ENCODE measurements around the gene PPM1K.

PPM1K gene

DNA sequence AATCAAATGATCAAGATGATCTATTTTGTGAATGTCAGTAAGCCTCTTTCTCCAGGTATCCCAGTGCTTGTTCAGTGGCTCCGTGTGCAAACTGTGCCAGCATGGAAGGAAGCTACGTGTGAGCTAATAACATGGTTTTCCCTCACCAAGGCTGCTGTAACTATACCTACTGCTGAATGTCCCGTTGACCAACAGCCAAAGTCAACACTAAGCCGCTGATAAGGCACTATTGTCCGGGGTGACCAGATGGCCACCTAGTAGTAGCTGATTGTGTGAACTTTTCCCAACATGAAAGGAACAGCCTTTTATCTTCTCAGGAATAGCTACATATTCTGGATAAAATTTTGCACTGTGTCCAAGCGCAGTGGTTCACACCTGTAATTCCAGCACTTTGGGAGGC lies 68.0 kb downstream of the PPM1K start:
- DNase-seq = no peak

DNA sequence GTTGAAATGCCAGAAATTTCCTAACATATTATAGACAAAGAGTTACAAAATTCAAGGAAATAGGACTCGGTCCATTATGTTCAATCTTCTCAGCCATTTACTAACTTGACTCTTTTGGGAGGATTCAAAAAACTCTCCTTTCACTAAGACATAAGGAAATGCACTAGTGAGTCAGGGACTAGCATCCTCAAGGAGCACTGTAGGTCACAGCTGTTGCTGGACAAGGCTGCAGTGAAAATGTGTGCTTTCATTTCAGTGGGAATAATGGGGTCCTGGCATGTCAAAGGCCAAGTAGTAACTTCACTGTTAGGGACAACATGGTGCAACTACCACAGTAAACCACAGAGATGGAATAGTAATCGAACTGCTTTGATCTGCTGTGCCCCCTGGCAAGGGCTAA lies 69.0 kb downstream of the PPM1K start:
- DNase-seq = peak; percentile 12

DNA sequence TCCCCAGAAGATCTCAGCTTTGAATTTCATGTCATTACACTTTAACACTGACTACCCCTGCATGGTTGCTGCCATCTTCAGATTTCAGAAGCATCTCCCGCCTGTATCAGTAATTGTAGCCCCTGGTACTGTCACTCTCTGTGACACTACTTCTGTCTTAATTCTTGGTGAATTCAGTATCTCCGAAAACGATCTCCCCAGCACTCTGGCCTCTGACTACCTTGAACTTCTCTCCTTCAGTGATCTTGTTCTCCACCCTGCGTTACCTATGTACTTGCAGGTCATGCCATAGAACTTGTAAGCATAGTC lies 72.2 kb downstream of the PPM1K start:
- DNase-seq = no peak

DNA sequence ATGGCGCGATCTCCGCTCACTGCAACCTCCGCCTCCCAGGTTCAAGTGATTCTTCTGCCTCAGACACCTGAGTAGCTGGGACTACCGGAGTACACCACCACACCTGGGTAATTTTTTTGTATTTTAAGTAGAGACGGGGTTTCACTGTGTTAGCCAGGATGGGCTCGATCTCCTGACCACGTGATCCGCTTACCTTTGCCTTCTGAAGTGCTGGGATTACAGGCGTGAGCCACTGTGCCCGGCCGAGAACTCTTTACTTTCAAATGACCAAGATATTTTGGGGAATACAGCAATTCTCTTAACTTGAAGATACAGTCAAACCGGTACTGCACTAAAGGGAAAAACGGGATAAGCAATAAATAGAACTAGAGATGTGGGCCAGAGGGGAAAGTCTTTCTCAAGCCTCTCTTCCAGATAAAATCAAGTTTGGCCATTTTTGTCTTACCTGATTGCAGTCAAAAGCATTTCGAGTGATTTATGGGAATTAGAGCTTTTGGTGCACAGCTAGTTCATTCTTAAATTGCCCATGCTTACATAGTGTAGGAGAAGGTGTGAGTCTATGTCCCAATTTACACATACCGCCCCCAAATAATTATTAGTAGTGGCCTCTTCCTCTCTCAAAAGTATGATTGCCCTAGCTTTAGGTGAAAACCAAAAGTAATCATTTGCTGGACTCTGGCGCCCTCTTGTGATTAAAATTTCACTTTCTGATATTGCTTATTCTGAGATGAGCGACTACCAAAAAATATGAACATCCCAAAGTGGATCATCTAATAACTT lies 72.7 kb downstream of the PPM1K start:
- DNase-seq = peak; percentile 60

DNA sequence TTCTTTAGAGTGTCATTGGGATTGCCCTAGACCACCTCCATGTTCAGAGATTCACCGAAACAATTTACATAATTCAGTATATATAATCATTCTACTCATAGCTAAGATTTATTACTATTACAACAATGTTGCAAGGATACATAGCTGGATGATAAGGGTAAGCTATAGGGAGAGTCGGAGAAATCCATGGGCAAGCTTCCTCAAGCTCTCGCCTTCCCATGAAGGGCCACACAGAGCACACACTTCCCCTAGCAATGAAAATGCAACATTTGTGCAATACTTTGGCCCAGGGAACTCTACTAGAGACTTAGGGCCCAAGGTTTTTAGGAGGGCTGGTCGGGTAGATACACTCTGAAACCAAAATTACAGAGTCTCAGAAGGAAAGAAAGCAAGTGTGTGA lies 76.2 kb downstream of the PPM1K start:
- DNase-seq = no peak

Measured in EL (cell line).